Left lung (tissue), 10 donors: ENCODE results near the gene KCNH2. TPM values are rescaled to one million over a fixed set of nuclear protein-coding genes. Genes with fewer than 3 reads are reported as not detected.
"Not testable (repeated sequence)": the region's sequence is repeated elsewhere in the genome, so short reads cannot be mapped to it uniquely, and the experiment has no call there.

Experiments
- ATAC-seq: fragments of 200-7000 bp; cut with Tn5 transposase; one replicate; pipeline ENCODE4 v1.9.1; 2020; ENCODE audit warnings: moderate library complexity
- DNase-seq, 4 donors: peaks; one replicate each; pipeline ENCODE4 v3.0.0-alpha.2; 2013 to 2020
- H3K27ac ChIP-seq, 2 donors: fragments of 200-600 bp; sonication (generic) in 1 of 2; one replicate each; pipeline versions ENCODE4 v1.5.0 to v1.8.0; 2020 to 2021
- H3K27me3 ChIP-seq, 2 donors: fragments of 200-600 bp; sonication (generic) in 1 of 2; one replicate each; pipeline versions ENCODE4 v1.5.0 to v1.8.0; 2020 to 2021
- H3K36me3 ChIP-seq, 2 donors: fragments of 200-600 bp; sonication (generic) in 1 of 2; one replicate each; pipeline versions ENCODE4 v1.5.0 to v1.8.0; 2020 to 2021
- H3K4me1 ChIP-seq, 2 donors: fragments of 200-600 bp; one replicate each; pipeline ENCODE4 v1.8.0; 2021
- H3K4me3 ChIP-seq, 2 donors: fragments of 200-600 bp; sonication (generic) in 1 of 2; one replicate each; pipeline versions ENCODE4 v1.5.0 to v1.8.0; 2020 to 2021; ENCODE audit warnings: mild to moderate bottlenecking in 1 of 2
- H3K9me3 ChIP-seq, 2 donors: fragments of 200-600 bp; sonication (generic) in 1 of 2; one replicate each; pipeline versions ENCODE4 v1.5.0 to v1.8.0; 2020 to 2021
- intact Hi-C, 2 donors: fragments of 100-400 bp; cut with DNase I; formaldehyde crosslinking; loops; one replicate each; pipeline versions ENCODE4 v1.11.2 to v1.14.2; 2022
- polyA plus RNA-seq, 6 donors: library from polyadenylated mRNA; unstranded; fragments of 120-200 nt; gene quantifications; one replicate each; pipeline ENCODE4 v1.2.1, GENCODE V29; 2013; ENCODE audit not compliant: insufficient read length in 6 of 6
- total RNA-seq, 2 donors: library from RNA; stranded (reverse); fragmentation: NEBNext Ultra II Directional; extraction: Animal tissue kit (Norgen Biotek cat#: 25700); gene quantifications; one replicate each; pipeline ENCODE4 v1.2.1, GENCODE V29; 2021
- TF ChIP-seq, protein P1 (sequence below), 2 donors: fragments of 200-600 bp; sonication (generic) in 1 of 2; IDR thresholded peaks; one replicate each; pipeline versions ENCODE4 v1.5.0 to v1.8.0; 2021; ENCODE audit warnings: antibody characterized with exemption in 2 of 2
- donor health status: DM: no; HTN: yes; CAD: no.
- donor health status: DM: no; HTN: no; CAD: no.

The KCNH2 gene
- total and polyA plus RNA-seq, 8 donors = 0.82 to 5.3 (median 4.2) TPM

DNA sequence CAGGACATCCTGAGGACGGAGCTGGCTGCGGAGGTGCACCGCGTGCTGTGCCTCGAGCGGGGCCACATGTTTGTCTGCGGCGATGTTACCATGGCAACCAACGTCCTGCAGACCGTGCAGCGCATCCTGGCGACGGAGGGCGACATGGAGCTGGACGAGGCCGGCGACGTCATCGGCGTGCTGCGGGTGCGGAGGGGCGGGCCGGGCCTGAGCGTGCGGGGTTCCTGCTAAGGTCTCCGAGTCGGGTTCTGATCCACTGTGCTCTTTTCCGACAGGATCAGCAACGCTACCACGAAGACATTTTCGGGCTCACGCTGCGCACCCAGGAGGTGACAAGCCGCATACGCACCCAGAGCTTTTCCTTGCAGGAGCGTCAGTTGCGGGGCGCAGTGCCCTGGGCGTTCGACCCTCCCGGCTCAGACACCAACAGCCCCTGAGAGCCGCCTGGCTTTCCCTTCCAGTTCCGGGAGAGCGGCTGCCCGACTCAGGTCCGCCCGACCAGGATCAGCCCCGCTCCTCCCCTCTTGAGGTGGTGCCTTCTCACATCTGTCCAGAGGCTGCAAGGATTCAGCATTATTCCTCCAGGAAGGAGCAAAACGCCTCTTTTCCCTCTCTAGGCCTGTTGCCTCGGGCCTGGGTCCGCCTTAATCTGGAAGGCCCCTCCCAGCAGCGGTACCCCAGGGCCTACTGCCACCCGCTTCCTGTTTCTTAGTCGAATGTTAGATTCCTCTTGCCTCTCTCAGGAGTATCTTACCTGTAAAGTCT, 35.8 kb upstream of the KCNH2 start:
- H3K27ac ChIP-seq = no peak overlapping the region
- no peaks in the 10 kb centered on the region for H3K36me3 ChIP-seq
- peaks cover 16 to 97% of the 10 kb centered on the region in 2 donors for H3K27me3 ChIP-seq
- intact Hi-C loops = no loop called here
- DNase-seq (peak in 3 of 4 donors; percentile 73 to 88 (median 85)), ATAC-seq (no peak)
- H3K4me3 ChIP-seq = peak overlapping the region in 1 of 2 donors; percentile 34
- no peaks in the 10 kb centered on the region for H3K9me3 ChIP-seq
- TF ChIP-seq, protein P1, sequence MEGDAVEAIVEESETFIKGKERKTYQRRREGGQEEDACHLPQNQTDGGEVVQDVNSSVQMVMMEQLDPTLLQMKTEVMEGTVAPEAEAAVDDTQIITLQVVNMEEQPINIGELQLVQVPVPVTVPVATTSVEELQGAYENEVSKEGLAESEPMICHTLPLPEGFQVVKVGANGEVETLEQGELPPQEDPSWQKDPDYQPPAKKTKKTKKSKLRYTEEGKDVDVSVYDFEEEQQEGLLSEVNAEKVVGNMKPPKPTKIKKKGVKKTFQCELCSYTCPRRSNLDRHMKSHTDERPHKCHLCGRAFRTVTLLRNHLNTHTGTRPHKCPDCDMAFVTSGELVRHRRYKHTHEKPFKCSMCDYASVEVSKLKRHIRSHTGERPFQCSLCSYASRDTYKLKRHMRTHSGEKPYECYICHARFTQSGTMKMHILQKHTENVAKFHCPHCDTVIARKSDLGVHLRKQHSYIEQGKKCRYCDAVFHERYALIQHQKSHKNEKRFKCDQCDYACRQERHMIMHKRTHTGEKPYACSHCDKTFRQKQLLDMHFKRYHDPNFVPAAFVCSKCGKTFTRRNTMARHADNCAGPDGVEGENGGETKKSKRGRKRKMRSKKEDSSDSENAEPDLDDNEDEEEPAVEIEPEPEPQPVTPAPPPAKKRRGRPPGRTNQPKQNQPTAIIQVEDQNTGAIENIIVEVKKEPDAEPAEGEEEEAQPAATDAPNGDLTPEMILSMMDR (IDR thresholded peaks at IDR 0.05) = no peak
- H3K4me1 ChIP-seq = peaks cover 17 to 56% of the 10 kb centered on the region in 2 donors

DNA sequence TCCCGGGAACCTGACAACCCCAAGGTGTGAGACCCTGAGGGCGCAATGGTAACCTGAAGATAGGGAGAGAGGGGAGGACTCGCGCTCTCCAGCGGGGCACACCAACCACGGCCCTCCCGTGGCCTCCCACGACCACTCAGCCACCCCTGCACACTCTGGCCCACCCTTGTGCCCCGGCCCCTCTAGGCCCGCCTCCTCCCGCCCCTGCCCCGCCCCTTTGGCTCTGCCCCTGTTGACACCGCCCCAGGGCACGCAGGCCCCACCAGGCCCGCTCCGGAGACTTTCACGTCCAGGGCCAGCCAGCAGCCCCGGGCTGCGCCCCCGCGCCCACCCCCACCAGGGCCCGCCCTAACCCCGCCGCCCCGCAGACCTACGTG, 35.2 kb upstream of the KCNH2 start:
- Histone ChIP-seq H3K4me3 (peak overlapping the region in 1 of 2 donors; percentile 34), H3K9me3 (no peaks in the 10 kb centered on the region), H3K27ac (no peak overlapping the region), H3K27me3 (peaks cover 10 to 97% of the 10 kb centered on the region in 2 donors), H3K4me1 (peaks cover 15 to 56% of the 10 kb centered on the region in 2 donors), H3K36me3 (no peaks in the 10 kb centered on the region)
- peak in 1 of 4 donors; percentile 78 for DNase-seq
- TF ChIP-seq, protein P1 (IDR thresholded peaks at IDR 0.05) = no peak
- intact Hi-C loops = no loop called here
- no peak for ATAC-seq

DNA sequence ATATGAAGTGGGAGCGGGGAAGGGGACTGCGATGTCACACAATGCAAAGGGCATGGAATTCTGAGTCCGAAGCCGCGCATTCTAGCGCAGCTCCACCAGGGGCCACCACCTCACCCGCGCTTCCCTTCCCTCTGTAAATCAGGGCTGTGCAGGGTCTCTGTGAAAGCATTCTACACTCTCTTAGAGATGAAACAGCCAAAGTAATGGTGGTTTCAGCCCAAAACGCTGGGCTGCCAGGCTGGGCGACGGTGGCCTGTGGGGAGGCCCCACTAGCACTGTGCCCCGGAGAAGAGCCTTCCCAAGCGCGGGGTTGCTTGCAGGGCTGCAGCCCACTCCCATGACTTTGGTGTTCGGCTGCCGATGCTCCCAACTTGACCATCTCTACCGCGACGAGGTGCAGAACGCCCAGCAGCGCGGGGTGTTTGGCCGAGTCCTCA, 34.8 kb upstream of the KCNH2 start:
- DNase-seq = peak in 2 of 4 donors; percentile 31 to 63
- Histone ChIP-seq H3K9me3 (no peaks in the 10 kb centered on the region), H3K4me3 (no peak overlapping the region), H3K4me1 (peaks cover 14 to 56% of the 10 kb centered on the region in 2 donors), H3K27ac (no peak overlapping the region), H3K36me3 (no peaks in the 10 kb centered on the region), H3K27me3 (peaks cover 6 to 97% of the 10 kb centered on the region in 2 donors)
- intact Hi-C loops = no loop called here
- TF ChIP-seq, protein P1 (IDR thresholded peaks at IDR 0.05) = peak; percentile 21 to 23
- peak; percentile 12 for ATAC-seq

DNA sequence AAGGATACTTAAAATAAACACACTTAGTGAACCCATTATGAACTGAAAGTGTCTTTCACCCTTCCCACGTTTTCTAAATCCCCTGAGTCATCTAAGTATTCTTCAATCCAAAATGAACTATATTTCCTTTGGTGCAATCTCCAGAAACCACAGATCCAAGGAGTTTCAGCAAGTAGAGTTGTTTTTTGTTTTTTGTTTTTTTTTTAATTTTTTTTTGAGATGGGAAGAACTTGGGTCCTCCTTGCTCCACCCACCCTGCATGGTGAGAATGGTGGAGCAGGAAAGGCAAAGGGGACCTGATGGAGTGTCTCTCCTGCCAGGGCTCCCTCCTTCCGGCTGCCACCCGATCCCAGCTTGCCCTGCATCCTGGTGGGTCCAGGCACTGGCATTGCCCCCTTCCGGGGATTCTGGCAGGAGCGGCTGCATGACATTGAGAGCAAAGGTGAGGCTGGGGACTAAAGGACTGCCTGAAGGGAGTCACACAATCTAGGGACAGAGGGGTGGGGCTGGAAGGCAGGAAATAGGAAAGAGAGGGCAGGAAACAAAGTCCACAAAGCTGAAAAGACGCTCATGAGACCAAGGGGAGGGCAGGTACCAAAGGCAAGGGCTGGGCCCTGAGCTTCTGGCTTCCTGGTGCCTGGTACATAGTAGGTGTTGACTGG, 34.0 kb upstream of the KCNH2 start:
- H3K4me3 ChIP-seq = no peak overlapping the region
- no peak overlapping the region for H3K27ac ChIP-seq
- TF ChIP-seq, protein P1 (IDR thresholded peaks at IDR 0.05) = no peak
- peaks cover 3 to 92% of the 10 kb centered on the region in 2 donors for H3K27me3 ChIP-seq
- intact Hi-C loops = no loop called here
- H3K4me1 ChIP-seq = peaks cover 16 to 60% of the 10 kb centered on the region in 2 donors
- ATAC-seq (no peak), DNase-seq (peak in 1 of 4 donors; percentile 62)
- H3K9me3 ChIP-seq = no peaks in the 10 kb centered on the region
- no peaks in the 10 kb centered on the region for H3K36me3 ChIP-seq

DNA sequence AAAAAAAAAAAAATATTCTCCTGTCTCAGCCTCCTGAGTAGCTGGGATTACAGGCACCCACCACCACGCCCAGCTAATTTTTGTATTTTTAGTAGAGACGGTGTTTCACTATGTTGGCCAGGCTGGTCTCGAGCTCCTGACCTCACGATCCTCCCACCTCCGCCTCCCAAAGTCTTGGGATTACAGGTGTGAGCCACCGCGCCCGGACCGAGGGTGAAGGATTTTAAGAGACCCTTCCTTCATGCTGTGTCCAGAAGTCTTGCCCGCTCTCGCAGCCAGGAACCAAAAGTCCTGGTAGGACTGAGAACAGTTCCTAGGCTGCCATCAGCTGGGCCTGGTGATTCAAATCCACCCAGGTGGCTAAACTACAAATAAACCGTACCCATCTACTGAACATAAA, 33.5 kb upstream of the KCNH2 start:
- H3K27ac ChIP-seq, ATAC-seq, H3K4me3 ChIP-seq, intact Hi-C loops, H3K9me3 ChIP-seq, H3K36me3 ChIP-seq: not testable (repeated sequence)
- DNase-seq = peak in 1 of 4 donors; percentile 59
- Histone ChIP-seq H3K27me3 (peaks cover 3 to 86% of the 10 kb centered on the region in 2 donors), H3K4me1 (peaks cover 16 to 64% of the 10 kb centered on the region in 2 donors)
